HG03432 (cell line): ENCODE data around the gene IFRD1.

Experiments
- ATAC-seq: cut with Tn5 transposase; IDR thresholded peaks from one replicate; pipeline ENCODE4 v1.9.1; 2021; ENCODE audit warnings: mild to moderate bottlenecking, moderate library complexity; ENCODE audit not compliant: unreplicated experiment

IFRD1 gene

DNA sequence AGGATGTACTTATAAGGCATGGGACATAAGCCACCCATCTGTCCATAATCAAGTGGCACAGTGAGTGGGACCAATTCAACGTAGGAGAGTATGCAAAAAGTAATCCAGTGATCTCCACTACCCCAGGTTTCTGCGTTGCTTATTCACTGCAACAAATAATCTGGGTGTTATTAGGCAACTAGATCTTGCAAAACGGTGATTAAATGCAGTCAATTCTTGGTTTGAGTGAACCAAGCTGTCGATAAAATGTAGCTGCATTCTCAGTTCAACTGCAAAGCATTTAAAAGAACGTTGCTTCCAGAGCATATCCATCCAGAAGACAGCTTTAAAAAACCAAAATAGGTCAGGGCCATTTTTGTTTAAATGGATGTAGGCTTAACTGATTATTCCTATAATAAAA is 35.5 kb downstream of the IFRD1 start:
- no peak for ATAC-seq

DNA sequence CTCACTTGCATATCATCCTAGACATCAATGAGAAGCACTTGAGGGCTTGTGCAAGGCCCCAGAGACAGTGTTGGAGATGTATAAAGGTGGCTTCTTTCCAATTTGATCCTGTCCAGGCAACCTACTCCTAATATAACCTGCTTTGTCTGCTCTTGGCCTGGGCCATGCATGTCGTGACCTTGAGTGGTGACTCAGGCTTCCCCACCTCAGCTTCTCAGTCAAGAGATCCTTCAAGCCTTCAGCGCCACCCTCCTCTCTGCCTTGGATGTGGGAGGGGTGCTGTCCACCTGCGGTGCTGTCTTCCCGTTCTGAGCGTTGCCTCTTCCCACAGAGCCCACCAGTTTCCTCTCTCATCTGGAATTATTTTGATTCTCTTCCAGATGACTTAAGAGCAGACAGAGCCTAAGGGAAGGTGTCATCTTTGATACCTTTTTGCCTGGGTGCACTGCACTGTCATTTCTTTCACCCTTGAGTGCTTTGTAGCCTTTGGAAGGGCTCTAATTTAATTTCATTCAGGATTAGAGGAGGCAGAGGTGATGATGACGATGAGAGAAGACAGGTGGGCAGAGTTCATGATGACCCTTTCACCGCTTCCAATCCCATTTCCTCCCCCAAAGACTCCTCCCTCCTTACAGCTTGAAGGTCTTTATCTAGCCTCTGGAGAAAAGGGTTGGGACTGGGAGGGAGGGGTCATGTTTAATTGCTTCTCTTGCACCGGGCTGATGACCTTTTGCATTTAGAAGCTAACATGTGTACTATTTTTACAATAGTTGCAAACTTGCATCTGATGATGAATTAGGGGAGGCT is 37.4 kb downstream of the IFRD1 start:
- ATAC-seq: no peak

DNA sequence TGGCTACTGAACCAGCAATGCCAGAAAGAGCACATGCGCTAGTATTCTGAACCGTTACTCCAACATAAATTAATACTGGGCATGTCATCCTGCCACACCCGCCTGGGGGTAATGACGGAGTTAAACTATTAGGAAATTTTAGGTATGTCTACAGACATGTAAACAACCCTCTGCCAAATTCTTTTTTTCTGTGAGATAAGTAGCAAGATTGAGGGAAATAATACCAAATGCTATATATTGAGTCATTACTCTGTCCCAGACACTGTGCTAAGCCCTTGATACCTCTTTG is 37.9 kb downstream of the IFRD1 start:
- no peak for ATAC-seq

DNA sequence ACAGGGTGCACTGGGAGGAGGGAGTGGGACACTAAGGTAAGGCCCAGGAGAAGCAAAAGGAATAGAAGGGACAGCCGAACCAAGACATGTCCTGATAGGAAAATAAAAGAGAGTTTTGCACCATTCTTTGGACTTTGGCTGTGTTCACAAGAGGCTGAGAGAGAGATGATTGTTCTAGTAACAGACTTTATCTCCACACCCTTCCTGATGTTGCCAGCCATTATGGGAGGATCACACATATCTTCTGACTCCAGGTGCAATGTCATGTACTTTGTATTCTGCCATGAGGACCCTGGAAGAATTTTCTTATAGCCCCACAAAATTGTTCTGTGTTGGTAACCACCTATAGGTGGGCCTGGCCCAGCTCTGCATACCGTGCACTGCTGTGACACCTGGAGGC is 41.9 kb downstream of the IFRD1 start:
- no peak for ATAC-seq

DNA sequence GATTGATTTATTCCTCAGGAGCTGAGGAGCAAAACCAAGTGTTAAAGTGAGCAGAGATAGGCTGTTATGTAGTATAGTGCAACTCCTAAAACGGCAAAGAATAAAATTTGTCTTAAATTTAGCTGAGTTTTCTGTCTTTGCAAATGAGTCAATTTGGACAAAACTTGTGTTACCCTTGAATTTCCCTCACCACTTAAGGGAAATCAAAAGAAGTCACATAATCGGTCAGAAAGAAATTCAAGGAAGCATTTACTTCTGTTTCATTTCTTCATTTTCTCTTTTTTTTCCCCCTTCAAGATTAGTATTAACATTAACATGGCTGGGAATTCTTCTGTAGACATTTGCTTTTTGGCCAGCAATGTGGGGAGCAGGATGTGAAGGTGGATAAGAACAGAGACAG is 44.4 kb downstream of the IFRD1 start:
- ATAC-seq: no peak

DNA sequence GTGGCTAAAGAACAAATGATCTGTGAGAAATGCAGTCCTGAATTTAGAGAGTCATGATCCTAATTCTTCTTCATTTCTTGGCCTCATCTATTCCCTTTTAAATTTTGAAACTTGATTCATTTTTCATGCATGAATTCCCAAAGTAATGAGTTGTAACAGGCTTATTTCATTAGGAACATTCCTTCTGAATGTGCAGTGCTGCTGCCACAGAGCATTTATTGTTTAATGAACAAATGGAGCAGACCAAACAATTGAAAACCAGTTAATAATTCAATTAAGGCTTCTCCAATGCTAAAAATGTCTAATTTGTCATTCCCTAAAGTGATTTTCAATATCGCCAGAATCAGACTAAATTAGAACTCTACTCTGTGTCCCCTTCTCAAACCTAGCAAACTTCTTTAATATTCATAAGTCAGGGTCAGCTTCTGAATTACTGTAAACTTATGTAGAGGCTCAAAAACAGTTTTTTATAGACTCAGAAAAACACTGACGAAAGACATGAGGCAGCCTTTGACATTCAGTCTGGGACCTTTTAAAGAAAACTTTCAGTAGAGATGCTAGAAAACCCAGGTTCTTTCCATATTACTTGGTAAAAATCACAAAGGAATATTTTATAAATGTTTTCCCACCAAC is 45.0 kb downstream of the IFRD1 start:
- ATAC-seq: no peak

DNA sequence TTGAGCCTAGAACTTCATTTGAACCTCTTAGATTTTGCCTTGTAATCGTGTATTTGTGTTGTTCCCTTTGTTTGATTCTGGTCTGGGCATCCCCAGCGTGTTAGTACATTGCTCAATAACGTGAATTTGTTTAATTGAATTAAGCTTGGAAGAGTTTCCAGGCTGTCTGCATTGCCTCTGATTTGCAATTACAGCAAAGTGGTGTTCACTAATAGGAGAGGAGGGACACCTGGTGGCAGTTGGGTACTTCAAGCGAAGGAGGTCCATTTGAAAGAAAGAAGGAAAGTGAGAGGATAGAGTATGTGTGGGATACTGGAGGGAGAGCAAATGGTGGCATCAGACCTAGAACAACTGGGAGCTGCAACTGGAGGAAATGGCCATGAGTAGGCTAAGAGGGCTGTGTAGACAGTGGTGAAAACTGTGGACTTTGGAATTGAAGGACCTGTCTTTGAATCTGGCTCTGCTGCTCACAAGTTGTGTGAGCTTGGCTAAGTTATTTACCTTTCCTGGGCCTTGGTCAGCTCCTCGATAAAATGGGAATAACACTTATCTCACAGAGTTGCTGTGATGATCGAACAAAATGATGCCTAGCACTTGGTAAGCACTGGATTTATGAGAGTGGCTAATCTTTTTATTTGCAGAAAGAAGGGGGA is 45.7 kb downstream of the IFRD1 start:
- peak; percentile 66 for ATAC-seq

DNA sequence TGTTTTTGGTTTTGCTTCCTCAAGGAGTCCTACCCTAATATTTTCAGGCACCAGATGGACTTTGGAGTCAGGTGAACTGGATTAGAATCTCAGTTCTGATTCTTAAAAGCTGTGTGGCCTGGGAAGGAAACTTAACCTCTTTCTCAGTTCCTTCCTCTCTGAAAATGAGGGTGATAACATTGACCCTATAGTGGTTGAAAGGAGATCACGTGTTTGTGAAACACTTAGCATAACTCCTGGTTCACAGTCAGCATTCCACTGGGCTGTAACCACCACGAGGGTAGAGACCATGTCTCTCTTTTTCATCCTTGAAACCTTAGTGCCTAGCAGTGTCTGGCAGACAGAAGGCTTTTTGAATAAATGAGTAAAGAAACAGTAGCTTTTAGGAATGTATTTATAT is 47.2 kb downstream of the IFRD1 start:
- ATAC-seq: peak; percentile 83

DNA sequence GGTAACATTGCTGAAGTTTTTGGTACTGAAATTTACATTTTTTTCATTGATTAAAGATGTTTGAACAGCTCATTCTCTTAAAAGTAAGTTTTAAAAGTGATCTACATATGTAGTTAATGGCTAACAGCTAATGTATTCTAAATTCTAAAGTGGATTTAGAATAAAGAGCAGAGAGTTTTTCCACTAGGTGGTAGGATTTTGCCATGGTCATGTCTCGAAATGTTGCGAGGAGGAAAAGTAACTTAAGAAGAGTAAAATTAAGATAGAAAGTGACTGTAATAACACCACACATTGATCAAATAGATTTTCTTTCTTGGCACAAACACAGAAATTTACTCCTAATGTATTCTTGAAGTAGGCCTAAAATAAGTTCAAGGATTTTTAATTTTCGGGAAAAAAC is 50.4 kb downstream of the IFRD1 start:
- ATAC-seq: no peak

DNA sequence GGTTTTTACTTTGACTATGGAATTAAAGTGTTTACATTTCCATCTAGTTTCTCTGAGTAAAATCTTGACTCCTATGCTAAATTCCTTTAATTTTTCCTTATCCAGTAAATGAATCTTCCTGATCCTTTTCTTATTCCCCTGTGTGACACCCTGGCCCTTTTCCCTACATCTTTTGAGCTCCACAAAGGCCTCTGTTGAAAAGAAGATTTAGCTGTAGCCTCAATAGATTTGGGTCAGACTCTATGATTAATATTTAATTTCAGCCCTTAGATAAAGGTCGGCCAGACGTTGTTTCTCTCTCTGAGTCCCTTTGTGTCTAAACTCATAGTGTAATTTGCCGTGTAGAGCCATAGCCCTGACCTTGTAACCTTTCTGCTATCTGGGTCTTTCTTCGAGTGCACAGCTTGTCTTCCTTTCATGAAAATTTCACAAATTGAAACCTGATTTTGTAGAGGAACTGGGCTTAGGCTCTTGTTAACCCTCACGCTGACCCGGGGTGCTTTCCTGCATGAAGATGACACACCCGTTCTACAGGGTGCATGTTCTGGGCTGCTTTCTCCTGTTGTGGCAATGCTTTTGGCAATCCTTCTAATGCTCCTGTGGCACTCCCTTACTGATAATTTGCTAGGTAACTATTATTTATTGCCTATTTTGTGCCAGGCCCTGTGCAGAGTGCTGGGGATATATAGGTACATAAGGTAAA is 51.7 kb downstream of the IFRD1 start:
- ATAC-seq: no peak

DNA sequence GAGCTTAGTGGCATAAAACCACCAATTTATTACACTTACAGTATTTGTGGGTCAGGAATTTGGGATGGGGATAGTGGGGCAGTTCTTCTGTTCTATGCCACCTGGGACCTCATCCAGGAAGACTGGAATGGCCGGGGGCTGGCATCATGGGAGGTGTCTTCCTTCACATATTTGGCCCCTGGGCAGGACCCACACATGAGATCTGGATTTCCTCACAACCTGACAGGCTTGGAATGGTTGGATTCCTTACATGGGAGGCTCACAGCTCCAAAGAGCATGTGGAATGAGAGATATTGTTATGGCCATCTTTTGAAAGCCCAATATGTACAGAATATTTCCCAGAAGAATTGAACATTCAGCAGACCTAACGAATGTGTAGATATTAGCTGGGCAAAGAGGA is 52.4 kb downstream of the IFRD1 start:
- ATAC-seq: no peak

DNA sequence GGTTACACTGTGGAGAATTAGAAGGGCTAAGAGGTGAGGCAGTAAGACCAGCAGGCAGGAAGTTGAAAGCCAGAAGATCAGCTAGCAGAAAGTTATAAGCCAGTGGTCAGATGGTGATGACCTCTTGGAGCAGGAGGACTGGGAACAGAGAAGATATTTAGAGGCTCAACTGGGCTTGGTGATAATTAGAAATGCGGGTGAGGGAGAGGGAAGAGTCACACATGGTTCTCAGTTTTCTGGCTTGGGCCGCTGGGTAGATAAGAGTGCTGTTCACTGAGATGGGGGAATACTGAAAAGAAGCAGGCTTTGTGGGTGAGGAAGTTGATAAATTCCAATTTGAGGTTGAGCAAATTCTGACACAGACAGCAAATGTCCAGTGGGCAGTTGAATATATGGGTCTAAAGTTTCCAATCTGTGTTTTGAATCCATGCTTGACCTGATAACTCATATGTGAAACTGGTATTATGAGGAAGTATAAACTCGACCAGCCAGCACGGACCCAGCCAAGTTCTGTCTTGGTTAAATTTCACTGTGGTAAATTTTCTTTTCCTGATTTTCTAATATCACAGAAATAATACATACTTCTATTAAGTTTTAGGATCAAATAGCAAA is 53.2 kb downstream of the IFRD1 start:
- no peak for ATAC-seq

DNA sequence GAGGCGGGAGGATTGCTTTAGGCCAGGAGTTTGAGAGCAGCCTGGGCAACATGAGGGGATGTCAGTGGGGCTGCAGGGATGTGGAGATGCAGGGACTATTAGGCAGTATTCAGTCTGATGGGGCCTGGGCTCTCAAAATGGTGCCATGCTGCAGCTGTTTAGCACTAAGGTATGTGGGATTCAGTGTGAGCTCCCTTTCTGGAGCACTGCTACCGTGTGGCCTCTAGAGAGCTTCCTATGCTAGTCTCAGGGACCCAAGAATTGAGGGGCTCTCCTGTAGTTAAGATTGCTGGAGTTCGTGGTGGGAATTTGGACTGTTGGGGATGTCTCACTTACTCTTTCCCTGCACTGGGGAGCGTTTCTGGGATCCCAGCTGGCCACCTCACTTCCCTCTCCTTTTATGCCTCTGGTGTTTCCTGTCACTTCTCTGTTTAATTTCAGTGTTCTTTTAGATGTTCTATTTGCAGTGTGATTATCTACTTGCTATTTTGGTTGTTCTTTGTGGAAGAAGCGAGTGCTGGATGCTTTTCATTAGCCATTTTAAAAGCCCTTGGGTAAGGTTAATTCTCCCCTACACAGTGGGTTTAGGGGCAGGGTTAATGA is 53.9 kb downstream of the IFRD1 start:
- ATAC-seq: no peak

DNA sequence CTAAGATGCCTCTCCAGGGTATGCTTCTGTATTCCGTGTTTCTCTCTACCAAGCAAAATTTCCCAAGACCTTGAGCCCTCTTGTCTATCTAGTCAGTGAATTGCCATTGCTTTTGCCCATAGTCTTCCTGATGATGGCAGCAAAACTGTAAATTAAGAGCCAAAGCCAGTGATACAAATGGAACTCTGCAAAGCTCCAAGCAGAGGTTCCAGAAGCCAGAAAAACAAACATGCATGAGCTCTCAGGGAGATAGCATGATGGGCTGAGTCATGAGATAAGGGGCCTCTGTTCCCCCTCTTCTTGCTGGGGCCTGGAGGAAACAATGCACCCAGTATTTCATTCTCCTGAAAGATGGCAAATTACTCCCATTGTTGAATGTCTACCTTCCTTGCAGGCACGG is 55.2 kb downstream of the IFRD1 start:
- no peak for ATAC-seq

DNA sequence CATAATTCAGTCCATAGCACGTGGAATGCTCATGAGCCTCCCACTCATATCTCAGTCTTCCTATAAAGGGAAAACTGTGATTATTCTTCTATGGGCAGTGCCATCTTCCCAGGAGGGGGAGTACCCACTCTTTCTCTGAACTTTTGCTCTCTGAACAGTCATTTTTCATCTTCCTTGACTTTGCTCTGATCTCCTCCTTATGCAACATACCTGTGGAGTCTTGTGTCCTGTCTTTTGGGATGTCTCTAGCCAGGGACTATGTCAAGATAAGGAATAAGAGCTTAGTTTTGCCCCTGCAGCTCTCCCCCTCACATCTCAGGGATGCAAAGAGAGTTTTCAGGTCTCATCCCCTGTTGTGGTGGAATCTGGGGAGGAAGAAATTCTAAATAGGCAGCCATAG is 58.1 kb downstream of the IFRD1 start:
- no peak for ATAC-seq

DNA sequence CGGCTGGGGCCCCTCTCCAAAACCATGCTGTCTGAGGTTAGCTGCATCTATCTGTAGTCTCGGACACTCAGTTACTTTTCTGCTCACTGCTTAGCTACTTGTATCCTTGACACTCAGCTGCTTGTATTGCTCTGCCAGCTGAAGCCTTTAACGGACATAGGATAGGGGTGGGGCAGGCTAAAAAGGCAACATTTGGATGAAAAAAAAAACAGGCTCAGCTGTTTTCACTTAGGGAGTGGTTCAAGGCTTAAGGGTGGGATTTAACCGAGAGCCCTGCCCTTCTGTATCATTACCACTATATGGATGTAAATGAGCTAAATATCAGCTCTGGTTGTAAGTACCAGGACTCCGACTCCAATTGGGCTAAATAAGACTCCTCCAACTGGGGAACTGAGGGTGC is 59.1 kb downstream of the IFRD1 start:
- ATAC-seq: no peak

DNA sequence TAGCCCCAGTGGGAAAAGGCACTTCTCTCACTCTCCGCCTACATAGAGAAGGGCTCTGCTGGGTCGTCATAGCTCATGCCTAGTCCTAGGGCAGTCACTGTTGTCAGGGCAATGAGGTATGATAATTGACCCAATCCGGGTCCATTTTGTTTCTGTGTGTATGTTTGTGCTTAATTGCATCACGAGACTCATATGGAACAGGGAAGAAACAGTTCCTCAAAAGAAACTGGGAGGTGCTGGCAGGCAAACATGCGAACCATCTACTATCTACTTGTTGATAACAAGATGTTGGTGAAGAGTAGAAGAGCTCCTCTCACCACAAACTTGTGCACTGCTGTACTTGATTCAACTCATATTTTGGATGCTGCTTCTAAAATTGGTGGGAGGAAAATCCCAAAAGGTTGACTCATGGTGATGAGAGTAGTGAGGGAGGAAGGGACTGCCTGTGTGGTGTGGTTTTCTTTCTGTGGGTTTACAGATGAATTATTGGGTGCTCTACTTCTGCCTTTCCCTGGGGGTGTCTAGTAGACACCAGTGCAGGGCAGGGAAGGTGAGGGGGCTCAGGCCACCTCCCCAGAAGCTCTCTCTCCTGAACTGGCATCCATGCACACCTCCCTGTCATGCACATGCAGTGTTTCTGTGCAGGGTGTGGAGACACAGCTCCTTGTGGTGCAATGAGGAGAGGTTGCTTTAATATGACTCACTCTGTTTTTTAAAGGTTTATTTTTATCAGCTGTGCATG is 59.9 kb downstream of the IFRD1 start:
- ATAC-seq: peak; percentile 74

DNA sequence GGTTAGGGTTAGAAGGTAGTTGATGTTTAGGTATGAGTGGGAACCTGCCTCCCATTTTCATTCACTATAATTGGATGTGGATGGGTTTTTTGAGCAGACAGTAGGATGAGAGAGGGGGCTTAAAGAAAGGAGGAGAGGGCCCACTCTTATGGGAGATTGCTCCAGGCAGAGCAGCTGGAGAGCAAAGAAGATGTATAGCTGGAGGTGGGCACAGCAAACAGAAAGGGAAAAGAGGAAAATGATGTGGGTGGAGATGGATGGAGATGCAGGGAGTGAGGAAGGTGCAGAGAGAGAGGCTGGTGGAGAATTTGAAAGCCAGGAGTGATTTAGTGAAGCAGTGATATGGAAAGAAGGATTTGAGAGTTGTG is 60.5 kb downstream of the IFRD1 start:
- no peak for ATAC-seq

DNA sequence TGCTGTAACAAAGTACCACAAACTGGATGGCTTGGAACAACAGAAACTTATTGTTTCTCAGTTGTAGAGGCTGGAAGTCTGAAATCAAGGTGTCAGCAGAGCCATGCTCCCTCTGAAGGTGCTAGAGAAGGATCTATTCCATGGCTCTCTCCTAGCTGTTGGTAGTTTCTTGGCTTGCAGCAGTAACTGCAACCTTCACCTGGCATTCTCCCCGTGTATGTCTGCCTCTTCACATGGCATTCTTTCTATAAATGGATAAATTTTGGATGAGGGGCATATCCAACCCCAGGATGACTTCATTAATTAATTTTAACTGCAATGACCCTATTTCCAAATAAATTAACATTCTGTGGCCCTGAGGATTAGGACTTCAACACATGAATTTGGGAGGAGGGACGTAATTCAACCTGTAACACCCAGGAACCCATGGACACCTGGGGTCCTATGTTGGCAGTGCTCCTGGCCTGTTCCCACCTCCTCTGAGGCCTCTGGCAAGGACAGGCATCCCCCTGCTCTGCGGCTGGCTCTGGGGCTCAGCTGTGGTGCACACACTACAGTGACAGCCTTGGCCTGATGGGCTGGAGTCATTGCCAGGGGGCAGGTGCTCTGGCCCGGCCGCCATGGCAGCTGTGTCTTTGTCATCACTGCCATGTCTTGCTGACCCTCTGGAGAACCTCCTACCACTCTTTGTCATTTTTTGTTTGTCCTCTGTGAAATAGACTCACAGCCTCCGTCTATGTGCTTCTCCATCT is 61.4 kb downstream of the IFRD1 start:
- no peak for ATAC-seq
